A673 (cell line): ENCODE results near the gene ITGA6. TPM values are rescaled to one million over a fixed set of nuclear protein-coding genes. Genes with fewer than 3 reads are reported as not detected.
"Not testable (repeated sequence)": the region's sequence is repeated elsewhere in the genome, so short reads cannot be mapped to it uniquely, and the experiment has no call there.

Source experiments
- BruUV-seq: library from RNA; stranded (reverse); fragments of 400-500 nt; replicated peaks from 2 replicates; lab custom pipeline; 2021; lab: Mats Ljungman, UMichigan
- CTCF ChIA-PET: fragments of 300-600 bp; sonication (Branson Sonifier 250); formaldehyde crosslinking; loops from one replicate; lab custom pipeline; 2022; ENCODE audit warnings: antibody characterized with exemption; lab: Charles Lee
- POLR2A ChIA-PET: fragments of 300-600 bp; sonication (Branson Sonifier 250); formaldehyde crosslinking; loops from one replicate; lab custom pipeline; 2022; ENCODE audit warnings: antibody characterized with exemption; ENCODE audit not compliant: low non-redundant PET; lab: Charles Lee
- DNase-seq: peaks from one replicate; pipeline ENCODE4 v3.0.0-alpha.2; 2015; ENCODE audit warnings: low spot score
- H3K27ac ChIP-seq: fragments of 200-600 bp; sonication (generic); 2 replicates; pipeline ENCODE4 v1.5.1; 2016; ENCODE audit warnings: mixed run types, low read depth, mild to moderate bottlenecking, mixed read lengths, antibody characterized with exemption, low read length; ENCODE audit not compliant: poor library complexity, severe bottlenecking
- H3K27me3 ChIP-seq: fragments of 200-600 bp; sonication (generic); replicated peaks from 2 replicates; pipeline ENCODE4 v1.6.1; 2017; ENCODE audit warnings: mixed run types, low read depth, mild to moderate bottlenecking, mixed read lengths, antibody characterized with exemption, low read length; ENCODE audit not compliant: insufficient read depth, poor library complexity
- H3K36me3 ChIP-seq: fragments of 200-600 bp; sonication (generic); 2 replicates; pipeline ENCODE4 v1.6.1; 2016; ENCODE audit warnings: mixed run types, mild to moderate bottlenecking, mixed read lengths, antibody characterized with exemption, low read length; ENCODE audit not compliant: insufficient read depth, poor library complexity, severe bottlenecking
- H3K4me1 ChIP-seq: fragments of 200-600 bp; sonication (generic); 2 replicates; pipeline ENCODE4 v1.6.1; 2017; ENCODE audit warnings: mixed run types, mild to moderate bottlenecking, mixed read lengths, antibody characterized with exemption, low read length; ENCODE audit not compliant: insufficient read depth, poor library complexity, severe bottlenecking
- H3K4me3 ChIP-seq: fragments of 200-600 bp; sonication (generic); 2 replicates; pipeline ENCODE4 v1.5.1; 2016; ENCODE audit warnings: low read depth, mixed run types, mild to moderate bottlenecking, mixed read lengths, low read length; ENCODE audit not compliant: poor library complexity, severe bottlenecking
- H3K9me3 ChIP-seq: fragments of 200-600 bp; sonication (generic); 2 replicates; pipeline ENCODE4 v1.6.1; 2016; ENCODE audit warnings: mixed run types, low read depth, mild to moderate bottlenecking, mixed read lengths, antibody characterized with exemption, low read length; ENCODE audit not compliant: poor library complexity, severe bottlenecking
- CTCF ChIP-seq: fragments of 300-800, 200-600 bp; sonication (generic); conservative IDR thresholded peaks from 2 replicates; pipeline ENCODE4 v1.5.1; 2017; ENCODE audit warnings: low read depth, mild to moderate bottlenecking, antibody characterized with exemption, low read length, moderate library complexity, mixed read lengths
- EZH2 ChIP-seq: fragments of 200-600 bp; sonication (generic); IDR thresholded peaks from 2 replicates; pipeline ENCODE4 v1.6.1; 2017; ENCODE audit warnings: borderline replicate concordance, low read depth, mild to moderate bottlenecking, mixed read lengths, antibody characterized with exemption, low read length; ENCODE audit not compliant: poor library complexity, severe bottlenecking
- intact Hi-C: fragments of 100-400 bp; cut with micrococcal nuclease; formaldehyde crosslinking; loops from one replicate; pipeline ENCODE4 v1.10.0; 2022; ENCODE audit not compliant: unreplicated experiment
- total RNA-seq: library from RNA; stranded (reverse); gene quantifications from 2 replicates; pipeline ENCODE4 v1.2.3, GENCODE V29; 2021

Gene ITGA6
- total RNA-seq, 1 experiment from 2014 or later: 7.7 TPM

DNA sequence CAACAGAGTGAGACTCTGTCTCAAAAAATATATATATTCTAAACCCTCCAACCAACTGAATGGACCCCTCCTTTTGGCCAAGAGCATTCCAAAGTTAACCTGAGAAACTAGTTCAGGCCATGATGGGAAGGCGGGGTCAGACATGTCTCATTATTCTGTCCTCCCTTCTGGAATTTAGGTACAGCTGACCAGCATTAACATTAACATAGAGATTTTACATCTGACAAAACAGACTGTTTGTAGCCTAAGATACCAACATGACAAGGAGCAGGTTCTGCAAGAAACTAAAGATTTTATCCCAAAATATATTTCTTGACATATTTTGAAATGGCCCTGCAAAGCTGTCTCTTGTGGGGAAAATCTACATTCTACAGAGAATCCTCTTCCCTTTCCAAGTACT lies 121.7 kb downstream of the ITGA6 start:
- TF ChIP-seq EZH2 (no peak), CTCF (no peak)
- Histone ChIP-seq H3K9me3 (no peaks in the 10 kb centered on the region), H3K4me1 (no peaks in the 10 kb centered on the region), H3K27me3 (no peaks in the 10 kb centered on the region), H3K36me3 (no peaks in the 10 kb centered on the region), H3K4me3 (no peak overlapping the region), H3K27ac (no peak overlapping the region)
- DNase-seq: no peak
- BruUV-seq: no TSS peak
- POLR2A ChIA-PET: no interaction called here
- CTCF ChIA-PET: no interaction called here
- intact Hi-C loops: no loop called here

DNA sequence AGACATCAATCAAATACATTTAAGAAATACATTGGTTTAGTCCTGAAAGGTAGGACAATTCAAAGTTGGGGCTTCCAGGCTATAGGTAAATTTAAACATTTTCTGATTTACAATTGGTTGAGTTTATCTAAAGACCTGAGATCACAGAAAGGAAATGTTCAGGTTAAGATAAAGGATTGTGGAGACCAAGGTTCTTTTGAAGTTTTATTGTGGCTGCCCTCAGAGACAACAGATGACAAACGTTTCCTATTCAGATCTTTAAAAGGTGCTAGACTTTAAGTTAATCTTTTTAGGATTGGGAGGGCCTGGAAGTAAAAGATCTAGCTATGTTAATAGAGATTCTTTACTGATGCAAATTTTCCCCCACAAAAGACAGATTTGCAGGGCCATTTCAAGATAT lies 122.4 kb downstream of the ITGA6 start:
- intact Hi-C loops, H3K4me3 ChIP-seq, CTCF ChIA-PET, H3K36me3 ChIP-seq, DNase-seq, H3K4me1 ChIP-seq, H3K9me3 ChIP-seq, H3K27me3 ChIP-seq, POLR2A ChIA-PET, H3K27ac ChIP-seq, BruUV-seq: not testable (repeated sequence)

GRCh38 chr2:172550419-172550818 lies 123.0 kb downstream of the ITGA6 start:
- no peaks in the 10 kb centered on the region for H3K36me3 ChIP-seq
- TF ChIP-seq EZH2: no peak
- TF ChIP-seq CTCF: no peak
- CTCF ChIA-PET: no interaction called here
- no peak overlapping the region for H3K4me3 ChIP-seq
- no peak for DNase-seq
- BruUV-seq: no TSS peak
- H3K27me3 ChIP-seq: no peaks in the 10 kb centered on the region
- intact Hi-C loops: no loop called here
- POLR2A ChIA-PET: no interaction called here
- no peaks in the 10 kb centered on the region for H3K9me3 ChIP-seq
- peaks cover 4% of the 10 kb centered on the region for H3K4me1 ChIP-seq
- H3K27ac ChIP-seq: no peak overlapping the region

- no peak for DNase-seq
- no peaks in the 10 kb centered on the region for H3K9me3 ChIP-seq
- no TSS peak for BruUV-seq
- ChIA-PET POLR2A (no interaction called here), CTCF (no interaction called here)
- no peak for TF ChIP-seq EZH2
- no peak for TF ChIP-seq CTCF
- no peaks in the 10 kb centered on the region for H3K27me3 ChIP-seq
- no peak overlapping the region for H3K4me3 ChIP-seq
- H3K36me3 ChIP-seq: no peaks in the 10 kb centered on the region
- no peak overlapping the region for H3K27ac ChIP-seq
- intact Hi-C loops: no loop called here
- peaks cover 4% of the 10 kb centered on the region for H3K4me1 ChIP-seq
Observed at GRCh38 chr2:172551271-172551670, 123.9 kb downstream of the ITGA6 start.
